Left ventricle myocardium superior (tissue), 1 donor: Measurements from ENCODE around the gene ENOX1. TPM values are rescaled to one million over a fixed set of nuclear protein-coding genes. Genes with fewer than 3 reads are reported as not detected.
A peak's percentile ranks its signal among the peaks of the same experiment; 100 is the strongest.

ENCODE experiments used
- ATAC-seq: fragments of 200-7000 bp; cut with Tn5 transposase; one replicate; pipeline ENCODE4 v1.9.1; 2020; ENCODE audit warnings: mild to moderate bottlenecking, moderate library complexity
- DNase-seq: peaks from one replicate; pipeline ENCODE4 v3.0.0-alpha.2; 2020
- intact Hi-C: fragments of 100-400 bp; cut with micrococcal nuclease; formaldehyde crosslinking; loops from one replicate; pipeline ENCODE4 v1.11.0; 2022
- total RNA-seq: library from RNA; stranded (reverse); fragmentation: NEBNext Ultra II Directional; extraction: Animal tissue kit (Norgen Biotek cat#: 25700); gene quantifications from one replicate; pipeline ENCODE4 v1.2.1, GENCODE V29; 2021
- donor health status: DM: no; HTN: yes; CAD: no; lungs with severe emphysema.

The ENOX1 gene
- total RNA-seq, 1 donor from 2014 or later: 6.8 TPM

- ATAC-seq (no peak), DNase-seq (no peak)
- intact Hi-C loops: no loop called here
These were observed 398.3 kb downstream of the ENOX1 start for GRCh38 chr13:43388282-43389034.

- ATAC-seq: no peak
- intact Hi-C loops: no loop called here
- no peak for DNase-seq
These were observed 398.9 kb downstream of the ENOX1 start for GRCh38 chr13:43387880-43388279.

GRCh38 chr13:43383498-43384165 is 403.1 kb downstream of the ENOX1 start:
- intact Hi-C loops: no loop called here
- no peak for ATAC-seq
- DNase-seq: no peak

- intact Hi-C loops: no loop called here
- DNase-seq: no peak
These were observed 407.0 kb downstream of the ENOX1 start for GRCh38 chr13:43379738-43380137.

GRCh38 chr13:43377973-43378372 is 408.8 kb downstream of the ENOX1 start:
- ATAC-seq: no peak
- no peak for DNase-seq
- intact Hi-C loops: no loop called here

More at GRCh38 chr13:43379738-43380137, 407.0 kb downstream of the ENOX1 start:
- no peak for ATAC-seq

- ATAC-seq: peak; percentile 63
- DNase-seq: peak; percentile 67
- intact Hi-C loops: no loop called here
These were observed 409.6 kb downstream of the ENOX1 start for GRCh38 chr13:43377149-43377548.

GRCh38 chr13:43376596-43376995 is 410.2 kb downstream of the ENOX1 start:
- intact Hi-C loops: no loop called here
- ATAC-seq (no peak), DNase-seq (no peak)

GRCh38 chr13:43375797-43376465 is 410.8 kb downstream of the ENOX1 start:
- intact Hi-C loops: no loop called here
- no peak for DNase-seq
- ATAC-seq: no peak

GRCh38 chr13:43374621-43375020 is 412.2 kb downstream of the ENOX1 start:
- ATAC-seq: peak; percentile 33
- no peak for DNase-seq
- intact Hi-C loops: no loop called here

- ATAC-seq: no peak
- DNase-seq: no peak
- intact Hi-C loops: no loop called here
These were observed 413.4 kb downstream of the ENOX1 start for GRCh38 chr13:43373400-43373799.

GRCh38 chr13:43370842-43371241 is 415.9 kb downstream of the ENOX1 start:
- no peak for DNase-seq
- intact Hi-C loops: no loop called here
- no peak for ATAC-seq

- ATAC-seq: no peak
- no peak for DNase-seq
- intact Hi-C loops: no loop called here
These were observed 417.5 kb downstream of the ENOX1 start for GRCh38 chr13:43369319-43369718.

- intact Hi-C loops: no loop called here
- ATAC-seq (no peak), DNase-seq (no peak)
These were observed 418.8 kb downstream of the ENOX1 start for GRCh38 chr13:43368003-43368402.

GRCh38 chr13:43365039-43365344 is 421.8 kb downstream of the ENOX1 start:
- no peak for DNase-seq
- no peak for ATAC-seq
- intact Hi-C loops: no loop called here

- DNase-seq (peak; percentile 46), ATAC-seq (peak; percentile 85)
- intact Hi-C loops: no loop called here
These were observed 422.3 kb downstream of the ENOX1 start for GRCh38 chr13:43364210-43365038.

GRCh38 chr13:43363156-43363953 is 423.4 kb downstream of the ENOX1 start:
- peak; percentile 58 for ATAC-seq
- intact Hi-C loops: no loop called here

GRCh38 chr13:43362556-43362955 is 424.2 kb downstream of the ENOX1 start:
- intact Hi-C loops: no loop called here
- DNase-seq (no peak), ATAC-seq (no peak)

More at GRCh38 chr13:43363156-43363953, 423.4 kb downstream of the ENOX1 start:
- DNase-seq: no peak

GRCh38 chr13:43360892-43361610 is 425.7 kb downstream of the ENOX1 start:
- ATAC-seq (no peak), DNase-seq (no peak)
- intact Hi-C loops: no loop called here
